HT-29 (cell line): Measurements from ENCODE around the gene TEAD2. TPM values are rescaled to one million over a fixed set of nuclear protein-coding genes. Genes with fewer than 3 reads are reported as not detected.

Experiments used
- DNase-seq: peaks from one replicate; pipeline ENCODE4 v3.0.0-alpha.2; 2015; ENCODE audit warnings: low spot score
- total RNA-seq: library from RNA; depleted of rRNA; stranded (reverse); fragments of >200 nt; shearing (Covaris generic); gene quantifications from 2 replicates; pipeline ENCODE4 v1.2.3, GENCODE V29; 2014; rRNA removed

Gene TEAD2
- 27.2 and 28.6 TPM in 2 replicates for total RNA-seq

GRCh38 chr19:49362048-49362928 lies at the start of gene TEAD2:
Gene TEAD2, minus strand, starts transcription at chr19:49362416. Its CDS starts 2,341 bp downstream, at chr19:49360075.
- DNase-seq = peak; percentile 33

- no peak for DNase-seq
Measured at GRCh38 chr19:49411681-49412326, 49.6 kb upstream of the TEAD2 start.

GRCh38 chr19:49409441-49410029 lies 47.3 kb upstream of the TEAD2 start:
- DNase-seq = no peak

GRCh38 chr19:49408816-49409440 lies 46.7 kb upstream of the TEAD2 start:
- no peak for DNase-seq

GRCh38 chr19:49407482-49408015 lies 45.3 kb upstream of the TEAD2 start:
- no peak for DNase-seq

GRCh38 chr19:49407079-49407478 lies 44.9 kb upstream of the TEAD2 start:
- DNase-seq = no peak

- no peak for DNase-seq
Measured at GRCh38 chr19:49403404-49404187, 41.4 kb upstream of the TEAD2 start.

- DNase-seq = no peak
Measured at GRCh38 chr19:49400029-49400428, 37.8 kb upstream of the TEAD2 start.

DNA sequence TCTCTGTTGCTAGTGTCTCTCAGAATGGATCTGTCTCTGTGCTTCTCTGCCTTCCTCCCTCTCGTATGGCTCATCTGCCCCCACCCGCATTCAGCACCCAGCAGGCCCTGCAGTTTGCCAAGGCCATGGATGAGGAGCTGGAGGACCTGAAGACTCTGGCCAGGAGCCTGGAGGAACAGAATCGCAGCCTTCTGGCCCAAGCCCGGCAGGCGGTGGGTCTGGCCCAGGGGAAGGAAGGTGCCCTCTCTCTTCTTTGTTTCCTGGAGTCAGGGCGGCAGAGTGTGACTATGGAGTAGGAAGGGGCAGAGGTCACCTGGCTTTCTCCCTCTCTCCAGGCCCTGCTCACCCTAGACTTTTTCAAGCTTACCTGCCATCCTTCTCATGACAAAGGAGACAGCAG lies 36.7 kb upstream of the TEAD2 start:
- DNase-seq = no peak

DNA sequence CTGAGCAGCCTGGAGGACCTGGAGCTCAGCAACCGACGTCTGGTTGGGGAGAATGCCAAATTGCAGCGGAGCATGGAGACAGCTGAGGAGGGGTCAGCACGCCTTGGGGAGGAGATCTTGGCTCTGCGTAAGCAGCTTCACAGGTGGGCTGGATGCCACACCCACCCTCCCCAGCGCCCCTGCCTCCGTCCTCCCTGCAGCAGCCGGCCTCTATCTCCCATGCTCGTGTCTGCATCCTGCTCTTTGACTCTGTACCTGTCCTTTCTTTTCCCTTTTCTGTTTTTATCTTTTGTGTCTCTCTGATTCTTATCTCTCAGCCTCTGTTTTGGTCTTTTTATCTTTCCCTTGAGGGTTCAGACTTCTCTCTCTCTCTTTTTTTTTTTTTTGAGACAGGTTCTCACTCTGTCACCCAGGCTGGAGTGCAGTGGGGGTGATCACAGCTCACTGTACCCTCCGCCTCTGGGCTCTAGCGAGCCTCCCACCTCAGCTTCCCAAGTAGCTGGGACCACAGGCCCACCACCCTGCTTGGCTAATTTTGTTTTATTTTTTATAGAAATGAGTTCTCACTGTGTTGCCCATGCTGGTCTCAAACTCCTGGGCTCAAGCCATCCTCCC lies 35.9 kb upstream of the TEAD2 start:
- no peak for DNase-seq

DNA sequence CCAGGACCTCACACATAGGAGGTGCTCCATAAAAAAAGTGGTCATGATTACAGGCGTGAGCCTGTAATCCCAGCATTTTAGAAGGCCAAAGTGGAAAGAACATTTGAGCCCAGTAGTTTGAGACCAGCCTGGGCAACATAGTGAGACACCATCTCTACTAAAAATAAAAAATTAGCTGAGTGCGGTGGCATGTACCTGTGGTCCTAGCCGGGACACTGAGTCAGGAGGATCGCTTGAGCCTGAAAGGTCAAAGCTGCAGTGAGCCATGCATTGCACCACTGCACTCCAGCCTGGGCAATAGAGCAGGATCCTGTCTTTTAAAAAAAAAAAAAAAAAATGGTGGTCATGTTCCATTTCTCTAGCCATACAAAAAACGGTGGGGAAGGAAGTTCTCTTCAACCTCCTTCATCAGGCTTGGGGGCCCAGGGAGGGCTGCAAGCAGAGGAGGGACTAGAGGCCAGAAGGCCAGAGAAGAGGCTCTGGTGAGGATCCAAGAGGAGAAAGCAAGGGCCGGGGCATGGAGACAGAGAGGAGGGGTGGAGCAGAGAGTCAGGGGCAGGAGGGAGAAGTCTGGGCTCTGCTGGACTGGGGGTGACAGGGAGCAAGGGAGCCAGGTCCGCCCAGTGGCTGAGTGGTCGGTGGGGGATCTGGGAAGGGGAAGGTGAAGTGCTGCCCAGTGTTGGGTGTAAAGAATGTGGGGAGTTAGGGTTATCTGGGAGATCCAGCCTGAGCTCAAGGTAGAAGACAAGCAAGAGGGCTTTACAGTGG lies 34.7 kb upstream of the TEAD2 start:
- no peak for DNase-seq

- no peak for DNase-seq
Measured at GRCh38 chr19:49395581-49396407, 33.6 kb upstream of the TEAD2 start.

DNA sequence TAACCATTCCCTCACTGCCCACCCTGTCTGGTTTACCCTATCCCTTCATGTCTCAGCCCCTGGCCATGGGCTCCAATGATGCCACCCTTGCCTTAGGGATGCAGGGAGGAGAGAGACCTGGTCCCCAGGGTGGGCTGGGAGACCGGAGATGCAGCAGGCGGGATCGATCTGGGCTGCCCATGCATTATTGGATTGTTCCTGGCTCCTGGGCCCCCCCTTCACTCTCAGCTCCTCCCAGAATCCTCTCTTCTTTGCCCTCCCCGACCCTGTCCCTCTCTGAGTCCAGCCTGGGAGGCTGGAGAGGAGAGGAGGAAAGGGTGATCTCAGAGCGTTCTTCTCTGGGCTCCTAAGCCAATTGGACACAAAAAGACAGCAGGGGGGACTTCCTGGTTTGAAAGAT lies 31.7 kb upstream of the TEAD2 start:
- no peak for DNase-seq

GRCh38 chr19:49391581-49392399 lies 29.6 kb upstream of the TEAD2 start:
- peak; percentile 95 for DNase-seq

DNA sequence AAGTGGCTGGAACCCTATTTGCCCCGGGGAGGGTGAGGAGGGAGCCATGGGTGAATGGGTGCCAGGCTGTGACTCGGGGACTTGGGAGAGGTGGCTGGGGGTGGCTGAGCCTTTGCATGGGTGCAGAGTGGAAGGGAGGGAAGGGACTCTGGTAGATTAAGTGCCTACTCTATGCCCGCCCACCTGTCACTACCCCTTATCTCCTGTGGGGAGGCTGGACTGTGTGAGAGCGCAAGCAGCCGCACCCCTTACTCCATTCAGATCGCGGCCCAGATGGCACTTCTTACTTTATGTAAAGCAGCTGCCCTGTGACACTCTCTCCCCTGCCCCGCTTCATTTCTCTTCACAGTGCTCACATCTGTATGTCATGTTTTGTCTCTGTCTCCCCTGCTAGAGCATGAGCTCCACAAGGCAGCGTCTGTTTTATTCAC lies 28.7 kb upstream of the TEAD2 start:
- DNase-seq = no peak

GRCh38 chr19:49390131-49390928 lies 28.1 kb upstream of the TEAD2 start:
- DNase-seq = no peak

GRCh38 chr19:49389406-49389805 lies 27.2 kb upstream of the TEAD2 start:
- DNase-seq = no peak
